ENCODE data around the gene APBB2. TPM values are rescaled to one million over a fixed set of nuclear protein-coding genes. Genes with fewer than 3 reads are reported as not detected.
A peak's percentile ranks its signal among the peaks of the same experiment; 100 is the strongest.
"Not testable (repeated sequence)": the region's sequence is repeated elsewhere in the genome, so short reads cannot be mapped to it uniquely, and the experiment has no call there.

The APBB2 gene
- total and polyA plus RNA-seq, 2 experiments from 2014 or later: 24.1 to 61.0 TPM

DNA sequence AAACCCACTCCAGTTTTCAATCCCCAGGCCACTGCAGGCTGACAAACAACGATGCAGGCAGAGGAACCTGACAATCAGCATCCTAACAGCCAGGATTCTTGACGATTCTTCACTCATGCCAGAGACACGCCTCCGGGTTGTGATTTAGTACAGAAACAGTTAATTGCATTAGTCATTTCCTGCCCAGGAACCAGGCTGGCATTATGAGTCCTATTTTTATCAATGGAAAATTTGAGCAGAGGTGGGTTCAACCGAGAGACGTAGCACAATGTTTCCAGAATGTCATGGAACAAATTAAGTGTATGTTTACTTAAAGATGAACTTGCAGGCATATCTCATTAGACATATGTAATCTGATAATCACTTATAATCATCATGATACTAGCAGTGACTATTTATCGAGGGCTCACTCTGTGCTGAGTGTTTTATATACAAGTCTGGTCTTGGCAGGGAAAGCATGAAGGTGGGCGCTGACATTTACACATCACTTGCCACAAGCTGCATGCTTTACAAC, 304.9 kb downstream of the APBB2 start:
- no peaks in the 10 kb centered on the region for H3K36me3 ChIP-seq (ENCODE audit: low read depth)
- no peaks in the 10 kb centered on the region for H3K9me2 ChIP-seq (ENCODE audit: insufficient read depth)
- 0 out of 2 replicates have a peak overlapping the region, but pooled peaks have one; percentile 5 for H3K4me3 ChIP-seq
- H3K9me3 ChIP-seq (ENCODE audit: low read depth): no peaks in the 10 kb centered on the region
- H4K20me1 ChIP-seq (ENCODE audit: insufficient read depth): no peaks in the 10 kb centered on the region
- in situ Hi-C loops (cut with MboI): loop anchor here (10.0 kb wide), 1 partner anchor 175 kb away; no protein-coding TSS in a partner anchor
- peak overlapping the region; percentile 76 for H3K27ac ChIP-seq
- H3K4me2 ChIP-seq (ENCODE audit: unreplicated experiment): peak overlapping the region; percentile 46
- no peaks in the 10 kb centered on the region for H3K27me3 ChIP-seq (replicated peaks; ENCODE audit: insufficient read depth)
- H2AFZ ChIP-seq: no peak overlapping the region
- DNase-seq: peak; percentile 95
- H3K79me2 ChIP-seq (ENCODE audit: insufficient read depth): no peaks in the 10 kb centered on the region
- WGBS, 2 experiments (ENCODE audit: low coverage in 1 of 2, low lambda C conversion rate in 2 of 2, missing lambda C conversion rate in 2 of 2): 13 to 14% methylated on average over 8 of the region's 8 CpGs
- peak overlapping the region; percentile 56 for H3K9ac ChIP-seq
- peaks cover 13% of the 10 kb centered on the region; the same call in 1 of the 2 replicates for H3F3A ChIP-seq (ENCODE audit: insufficient read depth)
- TF ChIP-seq EZH2 (IDR thresholded peaks at IDR 0.05; ENCODE audit: insufficient read depth, poor library complexity, severe bottlenecking): no peak
- TF ChIP-seq EZH2phosphoT487 (IDR thresholded peaks at IDR 0.05; ENCODE audit: insufficient read depth, low read depth): 0 out of 2 replicates have a peak, but pooled peaks have one; percentile 78
- peaks cover 16% of the 10 kb centered on the region for H3K4me1 ChIP-seq (ENCODE audit: insufficient read depth)

DNA sequence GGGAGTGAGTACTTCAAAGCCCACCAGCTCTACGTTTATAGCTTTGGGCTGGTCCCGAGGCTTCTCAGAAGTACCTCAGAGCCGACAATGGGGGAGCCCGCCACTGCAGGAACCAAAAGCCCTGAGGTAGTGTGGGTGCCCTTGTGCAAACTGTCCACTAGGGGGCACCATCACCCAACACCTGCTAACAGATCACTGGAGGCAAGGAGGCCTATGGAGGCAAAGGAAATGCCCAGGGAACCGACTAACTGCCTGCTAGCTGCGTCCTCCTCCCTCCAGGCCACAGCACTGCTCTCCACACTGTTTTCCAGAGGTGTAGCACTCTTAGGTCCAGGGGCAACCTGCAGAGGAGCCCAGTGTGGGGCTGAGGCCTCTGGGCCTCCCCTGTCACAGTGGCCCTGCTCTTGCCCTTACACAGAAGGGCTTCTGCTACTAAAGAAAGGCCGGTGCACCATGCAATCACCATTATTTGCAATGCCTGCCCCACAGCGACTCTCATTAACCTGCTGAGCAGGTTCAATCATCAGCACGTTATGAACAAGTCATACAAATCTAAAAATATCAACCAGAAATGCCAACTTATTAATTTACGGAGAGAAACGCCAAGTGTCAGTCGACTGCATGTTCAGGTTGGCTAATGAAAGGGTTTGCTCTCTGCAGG, 305.5 kb downstream of the APBB2 start:
- Histone ChIP-seq H3K27me3 (replicated peaks; ENCODE audit: insufficient read depth) (no peaks in the 10 kb centered on the region), H3K4me3 (no peak overlapping the region), H3K79me2 (ENCODE audit: insufficient read depth) (no peaks in the 10 kb centered on the region), H3K9ac (peak overlapping the region; percentile 38; the same call in 1 of the 2 replicates), H3K36me3 (ENCODE audit: low read depth) (no peaks in the 10 kb centered on the region), H2AFZ (no peak overlapping the region), H3F3A (ENCODE audit: insufficient read depth) (peaks cover 13% of the 10 kb centered on the region; the same call in 1 of the 2 replicates), H3K4me2 (ENCODE audit: unreplicated experiment) (peak overlapping the region; percentile 46), H3K27ac (peak overlapping the region; percentile 76), H3K9me2 (ENCODE audit: insufficient read depth) (no peaks in the 10 kb centered on the region), H3K4me1 (ENCODE audit: insufficient read depth) (peaks cover 16% of the 10 kb centered on the region), H4K20me1 (ENCODE audit: insufficient read depth) (no peaks in the 10 kb centered on the region), H3K9me3 (ENCODE audit: low read depth) (no peaks in the 10 kb centered on the region)
- 18 to 26% methylated on average over 12 of the region's 12 CpGs for WGBS, 2 experiments (ENCODE audit: low coverage in 1 of 2, low lambda C conversion rate in 2 of 2, missing lambda C conversion rate in 2 of 2)
- peak; percentile 86 for DNase-seq
- TF ChIP-seq EZH2phosphoT487 (IDR thresholded peaks at IDR 0.05; ENCODE audit: insufficient read depth, low read depth) (no peak), EZH2 (IDR thresholded peaks at IDR 0.05; ENCODE audit: insufficient read depth, poor library complexity, severe bottlenecking) (no peak)
- in situ Hi-C loops (cut with MboI): loop anchor here (10.0 kb wide), 1 partner anchor 174 kb away; no protein-coding TSS in a partner anchor

DNA sequence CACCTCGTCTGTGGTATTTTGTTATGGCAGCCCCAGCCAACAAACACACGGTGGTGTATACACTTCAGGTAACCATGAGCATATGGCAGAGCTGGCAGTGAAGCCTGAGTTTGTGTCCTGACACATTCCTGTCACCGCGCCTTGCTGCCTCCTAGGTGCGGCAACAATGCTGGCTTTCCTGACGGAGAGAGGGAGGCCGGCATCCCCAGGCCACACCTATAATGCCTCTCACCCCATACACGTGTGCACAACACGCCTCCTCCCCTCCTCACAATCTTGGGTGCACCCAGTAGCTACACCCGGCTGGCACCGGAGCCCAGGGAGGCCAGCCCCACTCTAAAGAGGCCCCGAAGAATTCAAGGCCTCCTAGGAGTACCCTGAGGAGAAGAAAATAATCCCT, 306.0 kb downstream of the APBB2 start:
- Histone ChIP-seq H3K79me2 (ENCODE audit: insufficient read depth) (no peaks in the 10 kb centered on the region), H3K27me3 (replicated peaks; ENCODE audit: insufficient read depth) (no peaks in the 10 kb centered on the region), H3K36me3 (ENCODE audit: low read depth) (no peaks in the 10 kb centered on the region), H3K27ac (no peak overlapping the region), H3K4me2 (ENCODE audit: unreplicated experiment) (no peak overlapping the region), H3K9me2 (ENCODE audit: insufficient read depth) (no peaks in the 10 kb centered on the region), H4K20me1 (ENCODE audit: insufficient read depth) (no peaks in the 10 kb centered on the region), H2AFZ (no peak overlapping the region), H3F3A (ENCODE audit: insufficient read depth) (peaks cover 13% of the 10 kb centered on the region; the same call in 1 of the 2 replicates), H3K9me3 (ENCODE audit: low read depth) (no peaks in the 10 kb centered on the region), H3K4me3 (no peak overlapping the region), H3K9ac (no peak overlapping the region), H3K4me1 (ENCODE audit: insufficient read depth) (peaks cover 16% of the 10 kb centered on the region)
- DNase-seq: no peak
- in situ Hi-C loops (cut with MboI): loop anchor here (10.0 kb wide), 1 partner anchor 173 kb away; no protein-coding TSS in a partner anchor
- 77 to 90% methylated on average over 11 to 12 of the region's 12 CpGs for WGBS, 2 experiments (ENCODE audit: low coverage in 1 of 2, low lambda C conversion rate in 2 of 2, missing lambda C conversion rate in 2 of 2)
- TF ChIP-seq EZH2phosphoT487 (IDR thresholded peaks at IDR 0.05; ENCODE audit: insufficient read depth, low read depth): no peak
- TF ChIP-seq EZH2 (IDR thresholded peaks at IDR 0.05; ENCODE audit: insufficient read depth, poor library complexity, severe bottlenecking): no peak

DNA sequence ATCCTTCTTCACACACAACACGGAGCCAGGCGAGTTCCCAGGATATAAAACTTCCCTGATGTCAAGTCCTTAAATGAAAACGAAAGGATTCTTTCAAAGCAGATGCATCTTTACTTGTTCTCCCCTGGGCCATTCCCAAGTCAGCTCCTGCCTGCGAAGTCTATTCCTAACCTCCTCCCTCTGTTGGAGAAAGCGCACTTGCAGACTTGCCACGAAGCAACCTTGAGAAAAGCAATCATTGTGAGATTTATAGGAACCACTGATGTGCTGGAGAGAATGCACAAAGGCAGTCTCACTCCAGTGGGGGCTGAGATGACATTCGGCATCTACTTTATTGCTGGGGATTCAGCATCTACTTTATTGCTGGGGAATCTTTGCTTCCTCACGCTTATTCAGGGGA, 308.9 kb downstream of the APBB2 start:
- no peaks in the 10 kb centered on the region for H4K20me1 ChIP-seq (ENCODE audit: insufficient read depth)
- H2AFZ ChIP-seq: no peak overlapping the region
- H3K27me3 ChIP-seq (replicated peaks; ENCODE audit: insufficient read depth): no peaks in the 10 kb centered on the region
- 81 to 84% methylated on average over 8 of the region's 8 CpGs for WGBS, 2 experiments (ENCODE audit: low coverage in 1 of 2, low lambda C conversion rate in 2 of 2, missing lambda C conversion rate in 2 of 2)
- no peaks in the 10 kb centered on the region for H3K79me2 ChIP-seq (ENCODE audit: insufficient read depth)
- no peak for DNase-seq
- H3K4me2 ChIP-seq (ENCODE audit: unreplicated experiment): no peak overlapping the region
- in situ Hi-C loops (cut with MboI): loop anchor here (10.0 kb wide), 1 partner anchor 171 kb away; no protein-coding TSS in a partner anchor
- no peak overlapping the region for H3K4me3 ChIP-seq
- no peaks in the 10 kb centered on the region for H3K36me3 ChIP-seq (ENCODE audit: low read depth)
- H3K9me2 ChIP-seq (ENCODE audit: insufficient read depth): no peaks in the 10 kb centered on the region
- H3F3A ChIP-seq (ENCODE audit: insufficient read depth): peaks cover 18% of the 10 kb centered on the region; the same call in 1 of the 2 replicates
- TF ChIP-seq EZH2 (IDR thresholded peaks at IDR 0.05; ENCODE audit: insufficient read depth, poor library complexity, severe bottlenecking): no peak
- no peak for TF ChIP-seq EZH2phosphoT487 (IDR thresholded peaks at IDR 0.05; ENCODE audit: insufficient read depth, low read depth)
- H3K27ac ChIP-seq: no peak overlapping the region
- H3K9ac ChIP-seq: no peak overlapping the region
- peaks cover 14% of the 10 kb centered on the region for H3K4me1 ChIP-seq (ENCODE audit: insufficient read depth)
- no peaks in the 10 kb centered on the region for H3K9me3 ChIP-seq (ENCODE audit: low read depth)

DNA sequence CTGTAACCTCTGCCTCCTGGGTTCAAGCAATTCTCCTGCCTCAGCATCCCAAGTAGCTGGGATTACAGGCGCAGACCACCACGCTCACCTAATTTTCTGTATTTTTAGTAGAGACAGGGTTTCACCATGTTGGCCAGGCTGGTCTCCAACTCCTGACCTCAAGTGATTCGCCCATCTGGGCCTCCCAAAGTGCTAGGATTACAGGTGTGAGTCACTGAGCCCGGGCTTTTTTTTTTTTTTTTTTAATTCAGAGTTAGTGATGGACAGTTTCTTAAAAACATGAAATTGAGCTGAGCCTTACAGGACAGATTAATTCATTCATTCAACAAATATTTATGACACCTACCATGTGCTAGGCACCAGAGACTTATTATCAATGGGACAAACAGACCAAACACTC, 313.8 kb downstream of the APBB2 start:
- not testable (repeated sequence) for H3K9me2 ChIP-seq (ENCODE audit: insufficient read depth); H3K4me2 ChIP-seq (ENCODE audit: unreplicated experiment); H4K20me1 ChIP-seq (ENCODE audit: insufficient read depth); H3K9me3 ChIP-seq (ENCODE audit: low read depth); H3K27ac ChIP-seq; H3K27me3 ChIP-seq (replicated peaks; ENCODE audit: insufficient read depth); H3K36me3 ChIP-seq (ENCODE audit: low read depth); H3K79me2 ChIP-seq (ENCODE audit: insufficient read depth); H2AFZ ChIP-seq; H3K4me1 ChIP-seq (ENCODE audit: insufficient read depth); H3K4me3 ChIP-seq; H3K9ac ChIP-seq
- peaks cover 12% of the 10 kb centered on the region; the same call in 1 of the 2 replicates for H3F3A ChIP-seq (ENCODE audit: insufficient read depth)
- WGBS, 2 experiments (ENCODE audit: low coverage in 1 of 2, low lambda C conversion rate in 2 of 2, missing lambda C conversion rate in 2 of 2): 70 to 75% methylated on average over 4 of the region's 4 CpGs
- DNase-seq: peak; percentile 32
- in situ Hi-C loops (cut with MboI): loop anchor here (10.0 kb wide), 1 partner anchor 166 kb away; no protein-coding TSS in a partner anchor
